ENCODE measurements around the gene MYBBP1A.

DNA sequence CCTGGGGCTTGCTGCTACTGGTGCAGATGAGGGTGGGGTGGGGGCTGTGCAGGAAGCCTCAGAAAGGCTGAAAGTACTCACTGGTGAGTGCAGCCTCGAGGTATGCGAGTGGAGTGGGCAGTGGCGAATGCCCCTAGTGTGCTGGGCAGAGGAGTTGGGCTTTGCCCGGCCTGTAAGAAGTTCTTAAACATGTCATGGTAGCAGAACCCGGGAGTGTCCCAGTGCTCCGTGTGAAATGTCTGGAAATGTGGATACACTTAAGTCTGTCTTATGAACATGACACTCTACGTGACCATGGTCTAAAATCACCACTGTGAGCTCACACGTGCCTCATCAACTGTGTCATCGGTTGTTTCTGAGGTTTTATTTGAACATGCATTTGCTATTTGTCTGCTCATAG lies 30.9 kb upstream of the MYBBP1A start:
- no peak for TF ChIP-seq KAT8 (IDR thresholded peaks at IDR 0.05; ENCODE audit: low read depth)
- TF ChIP-seq, protein P1, sequence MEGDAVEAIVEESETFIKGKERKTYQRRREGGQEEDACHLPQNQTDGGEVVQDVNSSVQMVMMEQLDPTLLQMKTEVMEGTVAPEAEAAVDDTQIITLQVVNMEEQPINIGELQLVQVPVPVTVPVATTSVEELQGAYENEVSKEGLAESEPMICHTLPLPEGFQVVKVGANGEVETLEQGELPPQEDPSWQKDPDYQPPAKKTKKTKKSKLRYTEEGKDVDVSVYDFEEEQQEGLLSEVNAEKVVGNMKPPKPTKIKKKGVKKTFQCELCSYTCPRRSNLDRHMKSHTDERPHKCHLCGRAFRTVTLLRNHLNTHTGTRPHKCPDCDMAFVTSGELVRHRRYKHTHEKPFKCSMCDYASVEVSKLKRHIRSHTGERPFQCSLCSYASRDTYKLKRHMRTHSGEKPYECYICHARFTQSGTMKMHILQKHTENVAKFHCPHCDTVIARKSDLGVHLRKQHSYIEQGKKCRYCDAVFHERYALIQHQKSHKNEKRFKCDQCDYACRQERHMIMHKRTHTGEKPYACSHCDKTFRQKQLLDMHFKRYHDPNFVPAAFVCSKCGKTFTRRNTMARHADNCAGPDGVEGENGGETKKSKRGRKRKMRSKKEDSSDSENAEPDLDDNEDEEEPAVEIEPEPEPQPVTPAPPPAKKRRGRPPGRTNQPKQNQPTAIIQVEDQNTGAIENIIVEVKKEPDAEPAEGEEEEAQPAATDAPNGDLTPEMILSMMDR (IDR thresholded peaks at IDR 0.05 in 2 of 3, conservative IDR thresholded peaks at IDR 0.05 in 1 of 3; ENCODE audit: insufficient read depth in 2 of 3, low read depth in 1 of 3, low read length in 3 of 3) = no peak
- TF ChIP-seq IRF2 (CRISPR knock-in tag; IDR thresholded peaks at IDR 0.05) = no peak
- TF ChIP-seq TAF1 (IDR thresholded peaks at IDR 0.05; ENCODE audit: control insufficient read depth, extremely low read depth, insufficient read depth, low read length, severe bottlenecking) = no peak
- no peak for TF ChIP-seq EZH2 (IDR thresholded peaks at IDR 0.05; ENCODE audit: borderline replicate concordance, low read depth, low read length)

Measured in K562 (cell line).